Stimulated activated CD8-positive, alpha-beta memory T cell treated with anti-CD3 and anti-CD28 coated beads, Interleukin-12 subunit alpha, Interleukin-12 subunit beta, amount 100 ng/mL, for 1 hour (primary cell): ENCODE results near the gene PCK2.

ENCODE experiments used
- DNase-seq: peaks from one replicate; pipeline ENCODE4 v3.0.0-alpha.2; 2020; ENCODE audit warnings: low read depth

Gene PCK2

DNA sequence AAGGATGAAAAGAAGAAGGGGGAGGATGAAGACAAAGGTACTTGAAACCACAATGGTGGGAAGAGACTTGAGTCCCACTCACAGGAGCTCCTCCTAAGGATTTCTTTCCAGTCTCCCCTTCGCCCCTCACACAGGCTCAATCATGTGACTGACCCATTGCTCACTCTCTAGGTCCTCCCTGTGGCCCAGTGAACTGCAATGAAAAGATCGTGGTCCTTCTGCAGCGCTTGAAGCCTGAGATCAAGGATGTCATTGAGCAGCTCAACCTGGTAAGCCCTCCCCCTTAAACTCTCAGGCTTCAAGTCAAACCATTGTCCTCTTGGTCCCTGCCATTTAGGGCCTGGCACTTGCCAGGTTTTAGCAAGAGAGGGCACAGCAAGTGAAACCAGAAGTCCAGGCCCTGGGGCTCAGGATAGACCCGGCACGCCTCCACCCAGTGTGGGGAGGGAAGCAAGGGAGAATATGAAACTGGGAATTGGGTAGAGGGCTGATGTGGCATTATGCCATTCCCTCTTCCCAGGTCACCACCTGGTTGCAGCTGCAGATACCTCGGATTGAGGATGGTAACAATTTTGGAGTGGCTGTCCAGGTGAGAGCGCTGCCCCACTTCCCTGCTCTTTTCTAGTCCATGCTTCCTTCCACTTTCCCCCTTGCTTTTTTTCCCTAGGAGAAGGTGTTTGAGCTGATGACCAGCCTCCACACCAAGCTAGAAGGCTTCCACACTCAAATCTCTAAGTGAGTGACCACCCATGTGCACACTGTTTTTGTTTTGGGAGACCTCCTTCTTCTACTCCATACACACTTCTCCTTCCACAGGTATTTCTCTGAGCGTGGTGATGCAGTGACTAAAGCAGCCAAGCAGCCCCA, 43.7 kb downstream of the PCK2 start:
- DNase-seq = no peak

DNA sequence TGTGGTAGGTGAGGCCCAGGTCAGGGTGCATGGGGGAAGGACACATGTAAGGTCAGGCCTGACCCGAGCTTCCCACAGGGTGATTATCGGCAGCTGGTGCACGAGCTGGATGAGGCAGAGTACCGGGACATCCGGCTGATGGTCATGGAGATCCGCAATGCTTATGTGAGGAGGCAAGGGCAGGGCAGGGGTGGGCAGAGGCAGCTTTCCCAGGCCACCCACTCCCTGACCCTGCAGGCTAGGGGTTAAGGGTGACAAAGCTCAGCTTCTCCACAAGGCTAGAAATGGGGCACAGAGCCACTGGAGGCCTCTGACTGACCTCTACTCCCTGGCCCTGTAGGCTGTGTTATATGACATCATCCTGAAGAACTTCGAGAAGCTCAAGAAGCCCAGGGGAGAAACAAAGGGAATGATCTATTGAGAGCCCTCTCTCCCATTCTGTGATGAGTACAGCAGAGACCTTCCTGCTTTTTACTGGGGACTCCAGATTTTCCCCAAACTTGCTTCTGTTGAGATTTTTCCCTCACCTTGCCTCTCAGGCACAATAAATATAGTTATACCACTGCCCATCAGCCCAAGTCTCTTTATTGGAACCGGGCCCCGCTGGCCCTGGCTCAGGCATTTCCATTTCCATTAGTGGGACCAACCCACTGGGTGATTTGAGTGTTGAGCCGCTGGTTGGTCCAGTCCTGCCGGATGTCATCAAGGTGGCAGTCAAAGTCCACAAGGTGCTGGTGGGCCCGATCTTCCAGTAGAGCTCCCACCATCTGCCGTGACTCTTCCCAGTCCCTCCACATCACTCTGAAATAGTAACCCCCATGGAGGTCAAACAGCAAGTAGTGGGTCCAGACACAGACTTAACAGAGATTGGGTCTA, 44.5 kb downstream of the PCK2 start:
- DNase-seq = no peak

DNA sequence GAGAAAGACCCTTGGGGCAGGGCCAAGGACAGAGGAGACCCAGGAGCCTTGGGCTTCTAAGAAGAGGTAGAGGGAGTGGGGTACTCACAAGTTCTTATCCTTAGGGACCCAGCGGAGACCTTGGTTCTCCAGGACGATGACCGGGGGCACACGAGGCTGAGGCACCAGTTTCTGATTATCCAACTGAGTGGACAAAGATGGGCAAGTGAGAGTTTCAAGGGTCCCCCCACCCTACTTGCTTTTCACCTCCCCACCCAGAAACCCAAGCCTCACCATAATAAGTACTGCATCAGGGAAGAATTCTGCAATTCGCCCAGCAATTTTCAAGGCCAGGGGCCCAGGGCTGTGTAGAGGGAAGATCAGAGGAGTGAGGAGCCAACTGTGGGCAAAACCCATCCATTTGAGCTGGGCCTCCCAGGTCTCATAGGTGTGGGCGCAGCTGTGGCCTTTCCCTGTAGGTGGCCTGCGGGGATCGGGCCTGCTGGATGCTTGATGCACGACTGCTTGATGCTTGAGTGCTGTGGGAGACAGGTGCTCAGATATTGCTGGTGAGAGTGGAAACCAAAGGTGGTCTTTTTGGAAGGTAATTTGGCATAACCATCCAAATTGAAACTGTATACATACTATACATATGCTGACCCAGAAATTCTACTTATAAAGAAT, 45.3 kb downstream of the PCK2 start:
- DNase-seq = no peak

DNA sequence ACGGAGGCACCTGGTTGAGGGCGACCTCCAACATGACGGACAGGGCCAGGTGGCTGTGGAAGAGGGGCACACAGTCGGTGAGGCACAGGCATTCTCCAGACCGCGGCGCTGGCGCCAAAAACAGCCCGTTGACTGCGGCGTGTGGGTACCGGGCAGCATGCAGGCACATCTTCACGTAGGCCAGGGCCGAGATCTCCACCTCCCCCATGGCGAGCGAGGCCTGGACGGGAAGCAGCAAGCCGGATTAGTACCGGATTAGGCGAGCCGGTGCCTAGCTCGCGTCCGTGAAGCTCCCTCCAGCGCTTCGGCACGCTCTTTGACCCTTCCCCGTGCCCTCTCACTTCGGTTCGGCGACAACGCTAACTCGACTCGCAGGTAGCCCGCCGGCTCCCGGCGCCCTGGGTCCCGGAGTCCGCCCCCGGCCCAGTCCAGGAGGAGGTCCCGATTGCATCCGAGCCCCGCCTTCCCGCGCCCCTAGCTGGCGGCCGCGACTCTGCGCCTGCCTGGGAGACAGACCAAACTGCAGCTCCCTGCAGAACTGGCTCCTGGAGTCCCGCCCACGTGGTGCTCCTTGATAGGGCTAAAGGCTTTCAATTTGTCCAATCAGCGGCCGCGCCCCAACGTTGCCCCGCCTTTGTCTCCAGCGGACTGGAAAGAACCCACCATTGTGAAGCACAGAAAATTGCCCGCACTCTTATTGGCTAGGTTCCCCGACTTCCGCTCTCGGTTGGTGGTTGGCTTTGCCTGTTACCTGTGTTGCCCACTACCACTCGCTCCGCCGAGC, 47.2 kb downstream of the PCK2 start, which contains the start of gene EMC9:
TSS of gene EMC9 (minus strand) at position 495 of the 784 bp plus-strand sequence. CDS start at position 208, 287 bp downstream.
- peak; percentile 99 for DNase-seq

DNA sequence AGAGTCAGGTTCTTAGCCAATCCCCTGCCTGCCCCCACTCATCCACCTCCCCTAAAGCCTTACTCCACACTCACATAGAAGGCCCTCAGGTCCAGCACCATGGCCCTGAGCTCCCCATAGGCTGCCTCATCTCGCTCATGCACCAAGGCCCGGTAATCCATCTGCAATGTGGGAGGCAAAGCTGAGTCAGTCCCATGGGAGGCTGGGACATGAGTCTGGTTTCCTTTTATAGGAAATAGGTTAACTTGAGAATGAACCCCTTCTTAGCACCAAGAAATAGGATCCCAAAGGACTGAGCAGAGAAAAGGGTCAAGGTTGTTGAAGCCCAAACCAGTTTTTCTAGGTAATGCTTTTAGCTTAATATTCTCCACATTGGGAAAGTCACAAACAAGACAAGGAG, 49.4 kb downstream of the PCK2 start:
- no peak for DNase-seq

DNA sequence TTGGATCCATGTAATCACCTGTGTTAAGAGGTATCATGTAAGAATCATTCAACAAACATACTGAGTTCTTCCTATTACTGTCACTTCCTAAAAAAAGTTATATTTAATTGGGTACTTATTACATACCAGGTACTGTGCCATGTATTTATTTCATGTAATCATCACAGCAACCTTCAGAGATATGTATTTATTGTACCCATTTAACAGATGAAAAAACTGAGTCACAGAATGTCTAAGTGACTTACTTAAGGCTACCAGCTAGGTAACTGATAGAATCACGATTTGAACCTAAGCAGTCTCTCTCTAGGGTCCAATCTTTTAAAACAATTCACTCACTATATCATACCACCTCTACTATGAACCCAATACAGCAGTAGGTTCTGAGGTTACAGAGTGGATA, 50.3 kb downstream of the PCK2 start:
- no peak for DNase-seq

DNA sequence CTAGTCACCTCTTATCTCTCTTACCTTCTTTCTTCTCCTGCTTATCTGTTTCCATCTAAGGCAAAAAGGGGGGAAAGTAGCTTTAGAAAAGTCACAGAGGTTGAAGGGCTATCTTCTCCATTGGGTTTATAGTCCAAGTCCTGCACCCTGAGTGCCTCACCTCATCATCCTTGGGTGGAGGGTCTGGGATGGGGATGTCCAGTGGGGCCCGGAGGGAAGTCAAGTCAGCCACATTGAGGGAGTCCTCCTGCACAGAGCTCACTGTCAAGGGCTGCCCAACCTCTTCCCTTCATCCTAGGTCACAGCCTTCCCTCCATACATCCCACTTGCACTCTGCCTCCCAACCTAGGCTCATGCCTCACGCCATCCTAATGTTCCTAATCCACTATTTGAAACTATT, 51.1 kb downstream of the PCK2 start:
- no peak for DNase-seq

DNA sequence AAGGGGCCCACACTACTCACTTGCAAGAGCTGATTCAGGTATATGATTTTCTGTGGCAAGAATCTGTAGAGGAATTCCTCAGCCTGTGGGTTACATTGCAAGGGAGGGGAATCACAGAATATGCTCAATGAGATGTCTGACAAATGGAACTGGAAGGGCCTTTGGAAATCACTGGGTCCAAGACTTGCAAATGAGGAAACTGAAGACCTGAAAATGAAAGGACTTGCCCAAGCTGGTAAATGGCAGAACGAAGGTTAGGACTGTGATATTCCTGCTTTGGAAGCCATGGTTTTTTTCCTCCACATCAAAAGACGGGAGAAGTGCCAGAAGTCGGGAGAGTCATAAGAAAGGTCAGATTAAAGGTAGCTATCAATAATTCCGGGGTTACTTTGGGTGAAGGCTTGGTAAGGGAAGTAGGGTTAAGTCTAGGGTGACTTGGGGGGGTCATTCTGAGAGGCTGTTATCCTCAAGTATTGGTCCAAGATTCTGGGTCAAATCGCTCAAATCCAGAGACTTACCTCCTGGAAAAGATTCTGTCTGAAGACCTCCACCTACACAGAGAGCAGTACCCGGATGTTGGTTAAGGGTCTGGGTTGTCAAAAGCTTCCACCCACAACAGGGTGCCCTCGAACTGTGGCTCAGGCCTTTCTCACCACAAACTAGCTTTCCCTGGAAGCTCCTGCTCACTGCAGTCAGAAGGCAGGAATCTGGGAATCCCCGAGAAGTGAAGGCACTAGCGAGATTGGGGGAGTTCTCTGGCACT, 51.8 kb downstream of the PCK2 start:
- no peak for DNase-seq

DNA sequence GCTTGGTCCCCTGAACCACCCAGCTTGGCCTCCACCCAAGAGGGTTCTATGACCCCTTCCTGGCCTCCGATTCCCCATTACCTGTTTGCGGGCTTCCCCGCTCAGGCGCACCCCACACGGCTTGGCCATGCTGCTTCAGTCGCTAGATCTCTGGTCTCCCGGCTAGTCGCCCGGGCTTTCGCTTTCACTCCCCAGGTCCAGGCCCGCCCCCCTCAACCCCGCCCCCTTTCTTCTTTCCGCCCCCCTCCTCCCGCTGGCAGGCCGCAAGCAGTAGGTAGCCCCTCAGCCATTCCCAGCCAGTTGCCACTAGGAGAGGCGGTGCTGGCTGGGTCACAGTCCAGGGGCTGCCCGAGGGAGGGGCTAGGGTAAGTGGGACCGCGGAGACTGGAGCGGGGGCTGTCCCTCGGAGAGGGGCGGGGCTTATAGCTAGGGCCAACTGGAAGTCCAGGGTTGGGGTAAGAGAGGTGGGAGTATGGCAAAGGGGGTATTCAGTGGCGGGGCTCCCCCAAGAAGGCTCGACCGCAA, 52.4 kb downstream of the PCK2 start, which contains the start of gene PSME2:
TSS of gene PSME2 (minus strand) at position 158 of the 525 bp plus-strand sequence. CDS start at position 129, 29 bp downstream.
- peak; percentile 66 for DNase-seq

DNA sequence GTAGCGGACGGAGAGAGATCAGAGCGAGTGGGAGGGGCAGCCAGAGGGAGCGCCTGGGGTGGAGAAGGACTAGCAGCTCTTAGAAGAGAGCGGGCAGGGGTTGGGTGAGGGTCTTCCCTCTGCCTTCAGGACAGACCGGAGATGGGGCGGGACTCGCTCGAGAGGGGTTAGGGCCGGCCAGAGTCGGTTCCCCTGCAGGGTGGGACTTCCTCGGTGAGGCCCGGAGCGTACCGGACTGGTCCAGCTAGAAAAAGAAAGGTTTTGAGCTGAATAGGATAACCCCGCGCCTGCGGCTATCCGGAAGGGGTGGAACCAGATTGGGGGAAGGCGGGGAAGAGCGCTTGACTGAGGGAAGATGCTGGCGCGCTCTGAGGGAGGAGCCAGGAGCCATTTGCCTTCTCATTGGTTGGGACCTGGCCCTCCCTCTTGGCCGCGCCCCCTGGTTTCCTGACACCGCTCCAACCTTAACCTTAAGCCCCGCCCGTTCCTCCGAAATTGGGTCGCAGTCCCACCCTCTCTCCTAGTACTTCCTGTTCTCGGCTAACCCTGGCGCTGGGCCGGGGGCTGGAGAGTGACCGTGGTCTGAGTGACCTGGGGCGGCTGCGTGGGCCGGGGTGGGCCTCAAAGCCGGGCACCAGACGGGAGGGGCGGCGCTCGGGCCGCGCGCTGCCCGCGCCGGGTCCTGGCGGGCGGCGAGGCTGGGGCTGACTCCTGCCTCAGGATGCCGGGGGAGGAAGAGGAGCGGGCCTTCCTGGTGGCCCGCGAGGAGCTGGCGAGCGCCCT, 53.1 kb downstream of the PCK2 start, which contains the start of gene RNF31:
TSS of gene RNF31 (plus strand) at position 521 of the 783 bp plus-strand sequence. CDS start at position 722, 201 bp downstream.
- DNase-seq = peak; percentile 97

DNA sequence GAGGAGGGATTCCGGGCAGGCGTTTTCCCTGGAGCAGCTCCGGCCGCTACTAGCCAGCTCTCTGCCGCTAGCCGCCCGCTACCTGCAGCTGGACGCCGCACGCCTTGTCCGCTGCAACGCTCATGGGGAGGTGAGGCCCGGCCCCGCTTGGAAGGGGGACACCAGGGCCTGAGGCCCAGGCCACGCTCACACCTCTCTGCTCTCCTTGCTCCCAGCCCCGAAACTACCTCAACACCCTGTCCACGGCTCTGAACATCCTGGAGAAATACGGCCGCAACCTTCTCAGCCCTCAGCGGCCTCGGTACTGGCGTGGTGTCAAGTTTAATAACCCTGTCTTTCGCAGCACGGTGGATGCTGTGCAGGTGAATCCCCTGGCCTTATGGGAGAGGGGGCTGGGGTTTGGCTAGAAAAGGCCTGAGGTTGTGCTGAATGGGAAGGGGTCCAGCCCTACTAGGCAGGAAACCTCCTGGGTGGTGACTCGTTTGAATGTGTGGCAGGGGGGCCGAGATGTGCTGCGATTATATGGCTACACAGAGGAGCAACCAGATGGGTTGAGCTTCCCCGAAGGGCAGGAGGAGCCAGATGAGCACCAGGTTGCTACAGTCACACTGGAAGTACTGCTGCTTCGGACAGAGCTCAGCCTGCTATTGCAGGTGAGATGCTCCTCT, 53.8 kb downstream of the PCK2 start:
- DNase-seq = no peak

DNA sequence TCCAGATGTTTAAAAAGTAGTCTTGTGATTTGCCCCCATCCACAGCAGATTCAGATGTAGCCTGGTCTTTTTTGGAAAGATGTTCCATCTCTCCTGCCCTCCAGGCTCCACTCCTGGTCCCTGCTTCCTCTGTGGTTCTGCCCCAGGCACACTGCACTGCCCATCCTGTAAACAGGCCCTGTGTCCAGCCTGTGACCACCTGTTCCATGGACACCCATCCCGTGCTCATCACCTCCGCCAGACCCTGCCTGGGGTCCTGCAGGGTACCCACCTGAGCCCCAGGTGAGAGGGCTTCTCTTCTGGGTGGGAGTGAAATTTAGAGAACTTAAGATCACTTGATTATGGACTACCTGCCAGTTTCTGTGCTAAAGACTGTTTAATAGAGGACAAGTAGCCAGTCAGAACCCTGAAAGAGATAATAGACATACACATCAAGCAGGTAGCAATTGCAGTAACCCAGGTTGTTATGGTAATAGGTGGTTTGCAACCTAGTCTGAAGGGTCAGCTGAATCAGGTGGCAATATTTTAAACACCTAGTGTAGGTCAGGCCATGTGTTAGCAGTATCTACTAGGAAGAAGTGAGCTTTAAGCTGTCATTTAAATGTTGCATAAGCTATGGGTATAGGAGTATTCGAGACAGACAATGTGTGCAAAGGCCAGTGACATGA, 55.3 kb downstream of the PCK2 start:
- DNase-seq = no peak

DNA sequence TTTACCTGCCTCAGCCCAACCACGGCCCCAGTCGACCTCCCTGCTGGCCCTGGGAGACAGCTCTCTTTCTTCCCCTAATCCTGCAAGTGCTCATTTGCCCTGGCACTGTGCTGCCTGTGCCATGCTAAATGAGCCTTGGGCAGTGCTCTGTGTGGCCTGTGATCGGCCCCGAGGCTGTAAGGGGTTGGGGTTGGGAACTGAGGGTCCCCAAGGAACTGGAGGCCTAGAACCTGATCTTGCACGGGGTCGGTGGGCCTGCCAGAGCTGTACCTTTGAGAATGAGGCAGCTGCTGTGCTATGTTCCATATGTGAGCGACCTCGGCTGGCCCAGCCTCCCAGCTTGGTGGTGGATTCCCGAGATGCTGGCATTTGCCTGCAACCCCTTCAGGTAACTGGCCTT, 56.0 kb downstream of the PCK2 start:
- DNase-seq = no peak

DNA sequence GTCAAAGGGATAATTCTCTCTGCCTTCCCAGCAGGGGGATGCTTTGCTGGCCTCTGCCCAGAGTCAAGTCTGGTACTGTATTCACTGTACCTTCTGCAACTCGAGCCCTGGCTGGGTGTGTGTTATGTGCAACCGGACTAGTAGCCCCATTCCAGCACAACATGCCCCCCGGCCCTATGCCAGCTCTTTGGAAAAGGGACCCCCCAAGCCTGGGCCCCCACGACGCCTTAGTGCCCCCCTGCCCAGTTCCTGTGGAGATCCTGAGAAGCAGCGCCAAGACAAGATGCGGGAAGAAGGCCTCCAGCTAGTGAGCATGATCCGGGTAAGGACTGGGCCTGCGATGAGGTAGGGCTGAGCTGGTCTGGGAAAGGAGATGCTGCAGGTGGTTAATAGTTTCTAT, 56.5 kb downstream of the PCK2 start:
- no peak for DNase-seq

DNA sequence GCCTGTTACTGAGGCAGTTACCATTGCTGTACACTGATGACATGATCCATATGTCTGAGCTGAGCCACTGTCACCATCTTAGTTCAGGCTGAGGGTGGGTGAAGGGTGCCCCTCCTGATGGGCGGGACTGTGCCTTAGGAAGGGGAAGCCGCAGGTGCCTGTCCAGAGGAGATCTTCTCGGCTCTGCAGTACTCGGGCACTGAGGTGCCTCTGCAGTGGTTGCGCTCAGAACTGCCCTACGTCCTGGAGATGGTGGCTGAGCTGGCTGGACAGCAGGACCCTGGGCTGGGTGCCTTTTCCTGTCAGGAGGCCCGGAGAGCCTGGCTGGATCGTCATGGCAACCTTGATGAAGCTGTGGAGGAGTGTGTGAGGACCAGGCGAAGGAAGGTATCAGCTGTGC, 56.9 kb downstream of the PCK2 start:
- no peak for DNase-seq

DNA sequence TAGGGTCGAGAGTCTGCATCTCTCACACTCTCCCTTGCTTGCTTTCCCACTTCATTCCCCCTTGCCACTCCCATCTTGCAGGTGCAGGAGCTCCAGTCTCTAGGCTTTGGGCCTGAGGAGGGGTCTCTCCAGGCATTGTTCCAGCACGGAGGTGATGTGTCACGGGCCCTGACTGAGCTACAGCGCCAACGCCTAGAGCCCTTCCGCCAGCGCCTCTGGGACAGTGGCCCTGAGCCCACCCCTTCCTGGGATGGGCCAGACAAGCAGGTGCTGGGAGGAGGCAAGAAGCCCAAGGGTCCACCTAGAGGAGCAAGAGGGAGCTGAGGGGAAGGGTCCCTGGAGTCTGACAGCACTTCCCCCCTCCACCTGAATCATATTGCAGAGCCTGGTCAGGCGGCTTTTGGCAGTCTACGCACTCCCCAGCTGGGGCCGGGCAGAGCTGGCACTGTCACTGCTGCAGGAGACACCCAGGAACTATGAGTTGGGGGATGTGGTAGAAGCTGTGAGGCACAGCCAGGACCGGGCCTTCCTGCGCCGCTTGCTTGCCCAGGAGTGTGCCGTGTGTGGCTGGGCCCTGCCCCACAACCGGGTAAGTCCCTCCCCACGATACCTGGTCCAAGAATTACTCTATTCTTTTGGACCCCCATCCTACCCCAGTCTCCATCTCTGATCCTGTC, 57.4 kb downstream of the PCK2 start:
- DNase-seq = no peak
